Measurements from ENCODE around the gene EPB42.
A peak's percentile ranks its signal among the peaks of the same experiment; 100 is the strongest.

EPB42 gene

DNA sequence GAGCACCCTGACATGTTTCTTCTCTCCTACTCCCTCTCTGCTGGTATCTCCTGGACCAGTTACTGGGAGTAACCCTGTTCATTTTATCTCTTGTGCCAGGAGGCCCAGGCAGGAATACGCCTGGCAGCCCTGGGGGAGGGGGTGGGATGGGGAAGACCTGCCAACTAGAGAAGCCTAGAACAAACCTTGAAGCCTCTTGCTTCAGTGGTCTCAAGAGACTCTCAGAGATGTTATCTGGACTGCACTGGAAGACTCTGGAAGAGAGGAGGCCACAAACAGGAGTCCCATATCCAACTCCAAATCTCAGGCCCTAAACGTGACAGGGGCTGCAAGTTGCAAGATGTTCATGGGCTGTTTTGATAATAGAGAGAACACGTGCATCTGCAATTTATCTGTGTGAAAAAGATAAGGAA, at the start of gene EPB42:
Gene EPB42 (minus strand): TSS at position 28 of the 413 bp plus-strand sequence. CDS start 193 bp downstream, outside the sequence.
- DNase-seq = no peak

GRCh38 chr15:43270113-43270665, 49.4 kb upstream of the EPB42 start:
- DNase-seq = no peak

DNA sequence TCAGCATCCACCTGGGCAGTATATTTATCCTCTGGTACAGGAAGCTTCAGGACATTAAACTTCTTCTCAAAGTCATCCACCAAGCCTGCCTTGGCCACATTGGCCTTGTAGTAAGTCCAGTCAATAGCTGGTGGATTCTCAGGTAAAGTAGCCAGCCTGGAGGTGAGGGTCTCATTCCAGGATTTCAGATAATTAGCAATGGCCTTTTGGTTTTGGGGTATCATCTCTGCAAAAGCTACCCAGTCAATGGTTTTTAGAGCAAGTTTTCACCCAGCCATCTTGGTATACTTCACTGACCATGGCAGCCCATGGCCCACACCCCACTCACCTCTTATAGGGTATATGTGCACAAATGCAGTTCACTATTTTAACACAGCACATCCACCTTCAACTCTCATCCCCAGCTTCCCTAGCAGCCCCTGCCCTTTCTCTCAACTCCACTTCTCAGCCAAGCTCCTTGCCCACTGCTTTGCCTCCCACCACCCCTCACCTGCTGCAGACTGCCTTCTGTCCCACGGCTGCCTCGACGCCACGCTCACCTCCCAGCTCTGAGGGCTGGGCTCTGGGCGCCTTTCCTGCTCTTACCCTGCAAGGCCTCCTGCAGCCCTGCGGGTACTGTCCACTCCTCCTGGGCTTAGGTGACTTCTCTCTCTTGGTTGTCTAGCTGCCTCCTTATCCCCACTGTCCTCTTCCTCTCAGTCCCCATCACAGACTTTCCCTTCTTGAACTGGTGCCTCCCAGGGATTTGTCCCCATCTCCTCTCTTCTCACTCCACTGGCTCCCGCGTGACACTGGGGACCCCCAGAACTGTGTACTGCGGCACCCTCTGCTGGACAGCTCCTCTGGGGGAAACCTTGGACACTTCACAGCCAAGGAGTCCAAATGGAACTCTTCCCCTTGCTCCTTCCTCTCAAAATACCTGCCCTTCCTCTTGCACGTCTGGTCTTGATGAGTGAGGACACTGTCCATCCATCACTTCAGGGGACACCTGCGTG, 47.6 kb upstream of the EPB42 start:
- no peak for DNase-seq

DNA sequence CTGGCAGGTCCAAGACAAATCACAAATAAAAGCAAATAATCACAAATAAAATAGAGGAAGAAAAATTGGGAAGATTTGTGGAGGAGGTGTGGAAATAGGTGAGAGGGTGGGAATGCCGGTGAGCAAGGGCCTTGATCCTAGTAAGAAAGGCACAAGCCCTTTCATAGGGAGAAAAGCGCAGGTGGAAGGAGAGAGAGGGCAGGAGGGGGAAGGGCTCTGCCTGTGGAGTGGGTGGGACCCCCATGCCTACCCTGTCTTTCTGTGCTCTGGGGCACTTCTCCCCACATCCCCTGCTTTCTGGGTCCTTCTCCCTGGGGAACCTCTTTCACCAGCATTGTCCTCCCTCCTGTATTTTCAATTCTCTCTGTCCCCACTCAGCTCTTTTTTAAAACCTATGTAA, 46.6 kb upstream of the EPB42 start:
- DNase-seq = no peak

GRCh38 chr15:43266834-43267233, 46.0 kb upstream of the EPB42 start, which contains the start of gene TGM5:
Gene TGM5 (minus strand): TSS chr15:43266928. CDS start chr15:43266849, 79 bp downstream.
- no peak for DNase-seq

GRCh38 chr15:43266386-43266785, 45.6 kb upstream of the EPB42 start:
- no peak for DNase-seq

DNA sequence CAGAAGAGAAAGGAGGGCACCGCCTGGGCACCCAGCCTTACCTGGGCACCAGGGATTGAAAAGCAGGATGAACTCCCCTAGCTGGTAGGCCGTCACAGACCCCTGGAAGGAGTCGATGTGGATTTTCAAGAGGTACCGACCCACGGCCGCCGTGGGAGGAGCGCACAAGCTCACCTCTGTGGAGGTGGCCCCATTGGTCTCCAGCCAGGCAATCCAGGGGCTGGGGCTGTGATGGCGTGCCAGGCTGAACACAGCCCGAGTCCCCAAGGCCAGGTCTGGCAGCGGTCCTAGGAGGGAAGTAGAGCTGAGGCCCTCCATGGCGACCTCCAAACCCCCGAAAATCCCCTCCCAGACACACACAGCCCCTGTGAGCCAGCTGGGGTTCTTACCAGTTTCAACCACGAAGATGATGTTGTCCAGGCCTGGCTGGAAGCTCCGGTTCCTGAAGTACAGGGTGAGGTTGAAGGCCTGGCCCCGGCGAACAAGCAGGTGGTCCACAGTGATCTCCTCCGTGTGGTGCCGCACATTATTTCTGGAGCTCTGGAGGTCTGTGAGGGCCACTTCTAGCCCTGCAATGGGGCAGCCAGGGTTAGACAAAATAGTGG, 39.3 kb upstream of the EPB42 start:
- no peak for DNase-seq

DNA sequence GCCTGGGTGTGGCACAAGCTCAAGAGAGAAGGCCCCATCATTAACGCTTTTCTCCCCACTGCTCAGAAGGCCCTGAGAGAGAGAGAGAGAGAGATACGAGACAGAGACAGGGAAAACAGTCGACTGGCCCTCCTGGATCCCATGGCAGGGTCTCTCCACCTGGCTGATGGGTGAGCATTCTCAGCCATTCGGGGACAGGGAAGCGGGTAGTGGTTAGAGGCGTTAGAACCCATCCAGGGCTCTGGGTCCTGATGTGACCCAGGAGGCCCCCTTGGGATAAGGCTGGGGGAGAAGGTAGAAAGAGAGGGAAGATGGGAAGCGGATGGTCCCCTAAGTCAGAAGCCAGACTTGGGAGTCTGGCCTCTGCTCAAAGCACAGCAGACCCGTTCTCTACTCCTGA, 38.0 kb upstream of the EPB42 start:
- DNase-seq = no peak

- DNase-seq = no peak
Observed at GRCh38 chr15:43256341-43256740, 35.5 kb upstream of the EPB42 start.

DNA sequence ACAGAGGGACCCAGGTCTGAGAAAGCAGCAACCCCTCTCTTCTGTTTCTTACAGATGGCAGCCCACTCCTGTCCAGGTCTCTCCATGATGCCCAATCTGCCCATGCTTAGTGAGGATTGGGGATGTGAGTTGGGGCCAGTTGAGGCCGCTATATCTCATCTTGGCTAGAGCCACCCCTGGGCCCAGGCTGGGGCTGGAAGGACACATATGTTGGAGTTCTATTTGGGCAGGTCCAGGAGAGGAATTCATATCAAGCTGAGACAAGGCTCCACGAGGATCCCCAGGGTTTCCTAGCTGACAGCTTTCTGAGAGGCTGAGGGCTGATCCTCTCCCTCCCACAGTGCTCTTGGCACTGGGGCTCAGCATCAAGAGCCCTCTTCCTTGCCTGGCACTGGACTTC, 34.6 kb upstream of the EPB42 start:
- no peak for DNase-seq

GRCh38 chr15:43253431-43254403, 32.9 kb upstream of the EPB42 start:
- peak; percentile 84 for DNase-seq

DNA sequence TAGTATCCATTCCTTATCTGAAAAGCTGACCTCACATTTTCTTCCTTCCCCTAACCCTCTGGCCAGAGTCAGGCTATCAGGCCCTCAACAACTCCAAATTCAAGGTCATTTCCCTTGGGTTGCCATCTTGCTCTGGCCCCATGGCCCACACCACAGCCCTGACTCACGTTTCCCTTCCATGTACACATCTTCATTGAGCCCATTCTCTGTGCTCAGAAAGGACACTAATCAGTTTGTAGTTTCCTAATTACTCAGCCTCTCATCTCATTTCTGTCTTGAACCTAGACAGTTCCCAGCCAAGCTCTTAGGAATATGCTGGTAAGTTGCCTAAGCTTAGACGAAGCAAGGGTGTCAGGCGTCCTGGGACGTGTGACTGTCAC, 31.0 kb upstream of the EPB42 start:
- no peak for DNase-seq

DNA sequence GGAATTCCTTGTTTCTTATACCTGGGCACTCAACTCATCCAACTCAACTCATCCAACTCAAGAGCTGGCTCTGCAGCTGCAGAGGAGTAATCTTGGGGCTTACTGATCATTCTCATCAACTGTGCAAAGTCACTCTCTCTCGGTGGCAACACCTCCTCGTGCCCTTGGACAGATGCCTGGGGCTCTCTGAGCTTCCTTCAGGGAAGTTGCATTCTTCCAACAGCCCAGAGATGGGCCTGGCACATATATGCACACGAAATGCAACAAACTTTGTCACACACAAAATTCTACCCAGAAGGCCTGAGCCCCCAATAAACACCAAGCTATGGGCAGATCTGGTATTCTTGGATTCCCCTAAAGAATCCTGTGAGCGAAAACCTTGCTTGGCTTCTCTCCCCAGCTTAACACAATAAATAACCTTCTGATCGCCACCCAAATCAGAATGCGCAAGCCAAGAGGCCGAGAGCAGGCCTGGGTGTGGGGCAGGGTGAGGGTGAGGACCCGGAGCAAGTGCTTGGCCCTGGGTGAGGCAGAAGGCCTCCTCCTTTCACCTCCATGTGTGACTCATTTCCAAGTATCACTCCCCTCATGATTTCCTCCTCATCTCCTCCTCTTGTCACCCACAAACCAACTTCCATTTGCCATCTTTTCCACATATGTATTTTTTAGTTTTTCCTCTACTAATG, 30.5 kb upstream of the EPB42 start:
- DNase-seq = no peak

DNA sequence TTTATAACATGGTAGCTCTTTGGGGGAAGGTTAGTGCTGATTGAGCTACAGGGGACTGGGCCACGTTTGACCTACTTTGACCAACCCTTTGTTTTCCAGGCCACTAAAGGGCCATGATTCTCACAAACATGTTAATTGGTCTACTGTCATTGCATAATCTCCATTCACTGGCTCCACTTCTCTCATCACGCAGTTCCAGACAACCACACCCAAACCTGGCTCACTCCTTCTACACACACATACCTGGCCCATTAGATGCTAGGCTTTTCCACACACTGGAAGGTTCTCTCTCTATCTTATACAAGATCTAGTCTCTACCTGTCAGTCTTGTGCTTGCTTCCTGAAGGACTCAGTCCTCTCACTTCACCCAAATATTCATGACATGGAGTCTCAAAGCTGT, 30.0 kb upstream of the EPB42 start:
- no peak for DNase-seq

DNA sequence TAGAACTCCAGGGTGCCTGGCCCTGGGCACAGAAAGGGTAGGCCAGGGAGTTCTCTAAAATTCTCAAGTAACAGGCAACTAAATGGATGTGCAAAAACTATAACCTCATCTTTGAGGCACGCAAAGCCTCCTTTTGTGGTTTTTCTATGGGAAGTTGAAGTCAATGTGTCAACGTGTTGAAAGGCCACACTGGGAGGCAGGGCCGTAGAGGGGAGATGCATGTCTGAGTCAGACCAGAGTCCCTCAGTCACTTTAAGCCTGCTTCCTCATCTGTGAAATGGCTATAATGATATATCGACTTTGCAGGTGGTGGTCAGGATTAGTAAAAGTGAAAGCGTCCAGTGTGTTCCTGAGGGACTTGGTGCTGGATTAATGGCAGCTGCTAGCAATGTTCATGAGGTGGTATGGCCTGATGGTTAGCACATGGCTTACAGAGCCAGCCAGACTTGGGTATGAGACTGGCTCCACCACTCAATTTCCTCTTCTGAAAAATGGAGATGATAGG, 28.9 kb upstream of the EPB42 start:
- DNase-seq = no peak

DNA sequence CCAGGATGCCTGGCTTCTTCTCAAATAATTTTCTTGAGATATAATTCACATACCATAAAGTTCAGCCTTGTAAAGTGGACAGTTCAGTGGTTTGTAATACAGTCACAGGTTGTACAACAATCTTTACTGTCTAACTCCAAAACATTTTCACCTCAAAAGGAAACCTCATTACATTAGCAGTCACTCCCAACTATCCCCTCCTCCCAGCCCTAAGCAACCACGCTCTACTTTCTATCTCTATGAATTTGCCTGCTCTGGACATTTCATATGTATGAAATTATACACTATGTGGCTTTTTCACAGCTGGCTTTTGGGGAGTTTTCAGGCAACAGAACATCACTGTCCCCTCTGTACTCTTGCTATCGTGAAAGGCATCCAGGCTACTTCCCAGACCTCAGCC, 28.4 kb upstream of the EPB42 start:
- DNase-seq = no peak

- no peak for DNase-seq
Observed at GRCh38 chr15:43246261-43246774, 25.5 kb upstream of the EPB42 start.

DNA sequence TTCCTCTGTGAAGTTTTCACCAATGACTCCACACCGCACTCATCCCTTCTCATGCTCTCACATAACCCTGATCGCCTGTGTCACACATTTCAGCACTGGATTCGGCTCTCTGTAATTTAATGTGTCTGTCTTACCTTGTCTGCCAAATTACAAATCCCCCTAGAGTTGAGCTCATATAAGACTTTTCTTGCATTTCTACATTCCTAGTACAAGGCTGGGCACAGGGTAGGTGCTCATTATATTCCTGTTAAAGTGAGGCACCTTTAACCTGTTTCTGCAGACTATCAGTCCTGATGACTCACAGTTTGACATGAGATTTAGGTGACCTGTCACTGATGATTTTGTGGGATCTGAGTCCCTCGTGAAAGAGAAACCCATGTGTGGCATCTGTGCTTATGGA, 23.3 kb upstream of the EPB42 start:
- no peak for DNase-seq

GRCh38 chr15:43243020-43243645, 22.3 kb upstream of the EPB42 start:
- DNase-seq = no peak

- no peak for DNase-seq
Observed at GRCh38 chr15:43242616-43243015, 21.8 kb upstream of the EPB42 start.

GRCh38 chr15:43241100-43241499, 20.3 kb upstream of the EPB42 start:
- no peak for DNase-seq
